GM19463 (cell line): ENCODE measurements around the gene GRAMD2A.
"Not testable (repeated sequence)": the region's sequence is repeated elsewhere in the genome, so short reads cannot be mapped to it uniquely, and the experiment has no call there.

ENCODE experiments used
- ATAC-seq: cut with Tn5 transposase; IDR thresholded peaks from one replicate; pipeline ENCODE4 v1.9.1; 2021; ENCODE audit warnings: mild to moderate bottlenecking, moderate library complexity; ENCODE audit not compliant: unreplicated experiment

GRAMD2A gene

GRCh38 chr15:72189250-72189902, 8.2 kb downstream of the GRAMD2A start:
- no peak for ATAC-seq

- no peak for ATAC-seq
Measured at GRCh38 chr15:72184165-72184811, 13.3 kb downstream of the GRAMD2A start.

- ATAC-seq, result no peak
Measured at GRCh38 chr15:72183781-72184164, 13.8 kb downstream of the GRAMD2A start.

DNA sequence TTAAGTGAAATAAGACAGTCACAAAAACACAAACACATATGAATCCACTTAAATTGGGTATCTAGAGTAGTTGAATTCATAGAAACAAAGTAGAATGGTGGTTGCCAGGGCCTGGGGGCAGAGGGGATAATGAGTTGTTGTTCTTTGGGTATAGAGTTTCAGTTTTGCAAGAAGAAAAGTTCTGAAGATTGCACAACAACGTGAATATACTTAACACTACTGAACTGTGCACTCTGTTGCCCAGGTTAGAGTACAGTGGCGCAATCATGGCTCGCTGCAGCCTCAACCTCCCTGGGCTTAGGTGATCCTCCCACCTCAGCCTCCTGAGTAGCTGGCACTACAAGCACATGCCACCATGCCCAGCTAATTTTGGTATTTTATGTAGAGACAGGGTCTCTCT, 14.9 kb downstream of the GRAMD2A start:
- ATAC-seq, result no peak

DNA sequence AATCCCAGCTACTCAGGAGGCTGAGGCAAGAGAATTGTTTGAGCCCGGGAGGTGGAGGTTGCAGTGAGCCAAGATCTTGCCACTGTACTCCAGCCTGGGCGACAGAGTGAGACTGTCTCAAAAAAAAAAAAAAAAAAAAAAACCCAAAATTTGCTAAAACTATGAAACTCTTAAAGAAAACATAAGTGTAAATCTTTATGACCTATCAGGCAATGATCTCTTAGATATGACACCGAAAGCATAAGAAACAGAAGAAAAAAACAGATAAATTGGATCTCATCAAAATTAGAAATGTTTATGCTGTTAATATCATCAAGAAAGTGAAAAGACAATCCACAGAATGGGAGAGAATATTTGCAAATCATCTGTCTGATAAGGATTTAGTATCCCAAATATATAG, 15.3 kb downstream of the GRAMD2A start:
- no peak for ATAC-seq

DNA sequence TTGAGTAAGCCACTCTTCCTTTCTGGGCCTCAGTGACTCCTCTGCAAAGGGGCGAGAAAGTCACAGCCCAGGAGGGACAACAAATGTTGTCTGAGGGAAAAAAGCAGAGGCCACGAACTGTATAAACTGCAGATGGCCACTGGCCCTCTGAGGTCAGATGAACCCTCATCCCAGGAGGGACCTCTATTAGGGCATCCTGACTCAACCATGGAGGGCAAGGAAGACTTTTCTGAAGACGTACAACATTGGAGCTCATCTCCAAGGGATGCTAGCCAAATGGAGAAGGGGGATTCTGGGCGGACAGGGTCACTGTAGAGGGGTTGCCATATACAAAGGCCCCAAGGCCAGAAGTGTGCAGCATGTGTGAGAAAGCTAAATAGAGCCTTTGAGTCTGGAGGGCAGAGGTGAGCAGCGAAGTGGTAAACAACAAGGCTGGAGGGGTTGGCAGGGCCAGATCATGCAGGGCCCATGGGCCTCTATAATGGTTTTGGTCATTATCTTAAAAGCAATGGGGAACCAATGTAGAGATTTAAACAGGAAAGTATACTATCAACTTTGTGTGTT, 16.7 kb downstream of the GRAMD2A start:
- ATAC-seq, result no peak

DNA sequence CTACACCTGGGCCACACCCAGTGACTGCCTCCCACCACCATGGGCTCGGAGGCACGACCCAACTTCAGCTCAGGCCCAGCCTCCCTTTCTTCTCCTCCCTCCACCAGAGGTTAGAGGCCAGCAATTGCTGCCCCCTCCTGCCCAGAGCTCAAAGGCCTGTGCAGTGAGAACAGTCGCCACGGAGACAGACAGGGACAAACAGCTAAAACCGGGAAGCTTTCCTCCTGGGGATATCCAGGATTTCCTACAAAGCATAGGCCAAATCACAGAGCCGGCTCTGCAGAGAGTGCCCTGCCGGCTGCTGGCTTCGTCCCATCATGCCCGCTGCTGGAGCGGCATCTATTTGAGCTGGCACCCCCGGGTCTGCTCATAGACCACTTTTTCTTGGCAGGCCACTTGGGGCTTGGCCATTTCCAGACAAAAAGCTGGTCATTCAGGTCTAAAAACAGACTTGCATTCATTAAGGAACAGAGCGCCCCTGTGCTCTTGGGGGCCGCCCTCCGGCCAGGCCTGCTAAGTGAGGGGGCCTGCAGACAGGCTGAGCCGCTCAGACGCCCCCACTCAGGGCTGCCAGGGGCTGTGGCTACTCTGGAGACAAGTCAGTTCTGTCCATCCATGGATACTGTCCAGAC, 17.5 kb downstream of the GRAMD2A start:
- no peak for ATAC-seq

DNA sequence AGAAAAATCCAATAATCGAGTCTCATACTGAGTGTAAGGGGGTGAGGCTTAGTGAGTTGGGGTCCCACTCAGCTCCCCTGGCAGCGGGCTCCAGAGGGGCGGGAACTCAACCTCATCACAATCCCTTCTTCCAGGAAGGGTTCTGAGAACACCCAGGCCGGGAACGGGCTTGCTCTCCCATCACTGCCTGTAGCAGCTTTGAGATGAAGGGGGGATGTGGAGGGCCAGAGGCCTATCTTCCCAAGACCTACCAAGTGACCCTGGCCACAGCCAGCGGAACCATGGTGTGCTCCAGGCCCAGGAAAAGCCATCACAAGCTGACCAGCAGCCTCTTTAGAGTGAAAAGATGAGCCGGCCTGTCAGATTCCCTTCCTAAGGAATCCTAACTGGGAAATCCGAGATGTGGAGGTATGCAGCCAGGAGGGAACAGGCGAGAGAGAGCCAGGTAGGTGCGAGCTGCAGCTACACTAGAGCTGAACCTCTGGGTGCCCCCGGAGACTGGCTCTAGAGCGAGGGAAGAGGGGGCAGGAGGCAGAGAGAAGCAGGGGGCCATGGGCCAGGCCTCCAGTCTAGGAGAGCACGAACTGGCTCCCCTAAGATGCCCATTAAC, 18.5 kb downstream of the GRAMD2A start:
- no peak for ATAC-seq

DNA sequence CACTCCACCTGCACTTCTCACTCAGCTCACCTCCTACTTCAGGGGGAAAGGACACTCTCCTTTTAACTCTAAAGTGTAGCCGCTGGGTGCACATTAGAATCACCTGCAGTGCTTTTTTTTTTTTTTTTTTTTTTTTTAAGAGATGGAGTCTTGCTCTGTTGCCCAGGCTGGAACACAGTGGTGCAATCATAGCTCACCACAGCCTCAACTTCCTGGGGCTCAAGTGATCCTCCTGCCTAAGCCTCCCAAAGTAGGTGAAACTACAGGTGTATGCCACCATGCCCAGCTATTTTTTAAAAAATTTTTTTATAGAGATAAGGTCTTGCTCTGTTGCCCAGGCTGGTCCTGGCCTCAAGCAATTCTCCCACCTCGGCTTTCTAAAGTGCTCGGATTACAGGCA, 20.8 kb downstream of the GRAMD2A start:
- ATAC-seq, result no peak

DNA sequence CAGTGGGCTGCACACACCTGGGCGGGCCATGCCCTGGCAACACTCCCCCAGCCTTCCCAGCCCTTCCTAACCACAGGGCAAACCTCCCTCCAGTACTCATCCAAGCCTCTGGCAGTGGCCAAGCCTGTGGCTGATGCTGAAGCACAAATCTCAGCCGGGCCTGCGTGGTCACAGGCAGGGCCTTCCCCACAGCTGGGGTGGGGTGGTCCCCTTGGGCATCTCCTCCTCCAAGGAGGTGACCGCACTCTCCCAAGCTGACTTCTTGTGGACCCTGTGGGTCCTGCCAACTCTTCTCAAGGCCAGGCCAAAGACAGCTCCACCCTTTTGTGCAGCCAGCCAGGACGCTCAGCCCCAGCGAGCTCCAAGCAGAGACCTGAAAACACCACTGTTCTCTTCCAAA, 21.4 kb downstream of the GRAMD2A start:
- no peak for ATAC-seq

- ATAC-seq, result no peak
Measured at GRCh38 chr15:72175186-72176044, 22.2 kb downstream of the GRAMD2A start.

- ATAC-seq, result no peak
Measured at GRCh38 chr15:72174551-72175165, 22.9 kb downstream of the GRAMD2A start.

DNA sequence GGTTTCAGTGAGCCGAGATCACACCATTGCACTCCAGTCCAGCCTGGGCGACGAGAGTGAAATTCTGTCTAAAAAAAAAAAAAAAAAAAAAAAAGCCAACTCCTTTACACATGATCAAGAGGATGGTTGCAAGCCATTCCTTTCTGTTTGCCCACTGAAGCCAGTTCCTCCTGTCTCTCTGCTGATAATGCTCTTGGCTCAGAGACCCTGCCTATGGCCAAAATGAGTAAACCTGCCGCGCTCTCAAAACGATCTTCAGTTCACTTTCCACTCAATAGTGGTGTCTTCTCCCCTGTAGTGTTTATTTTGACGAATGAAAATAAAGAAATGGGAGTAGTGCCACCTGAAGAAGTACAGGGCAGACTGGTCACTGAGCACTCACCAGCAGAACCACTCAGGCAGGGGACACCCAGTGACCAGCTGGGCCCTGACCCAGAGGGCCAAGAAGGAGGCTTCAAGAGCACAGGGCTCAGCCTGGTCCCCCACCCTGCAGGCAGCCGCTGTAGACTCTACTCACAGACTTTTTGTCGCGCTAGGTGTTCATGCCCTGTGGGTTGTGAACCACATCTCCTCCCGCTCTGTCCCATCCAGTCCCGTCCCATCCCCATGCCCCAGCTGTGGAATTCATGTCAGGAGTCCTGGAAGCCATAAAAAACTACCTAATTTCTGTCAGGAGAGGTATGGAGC, 23.6 kb downstream of the GRAMD2A start:
- no peak for ATAC-seq

DNA sequence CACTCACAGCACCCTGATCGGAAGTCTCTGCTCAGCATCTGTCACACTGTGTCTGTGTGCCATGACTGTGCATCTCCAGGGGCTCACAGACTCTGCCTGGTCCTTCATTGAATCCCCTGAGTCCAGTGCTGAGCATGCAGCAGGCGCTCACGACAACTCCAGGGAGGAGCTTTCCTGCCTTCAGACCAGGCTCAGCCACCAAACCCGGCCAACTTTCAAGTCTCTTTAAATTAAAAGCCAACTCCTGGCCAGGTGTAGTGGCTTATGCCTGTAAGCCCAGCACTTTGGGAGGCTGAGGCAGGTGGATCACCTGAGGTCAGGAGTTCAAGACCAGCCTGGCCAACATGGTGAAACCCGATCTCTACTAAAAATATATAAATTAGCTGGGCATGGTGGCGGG, 24.2 kb downstream of the GRAMD2A start:
- no peak for ATAC-seq

DNA sequence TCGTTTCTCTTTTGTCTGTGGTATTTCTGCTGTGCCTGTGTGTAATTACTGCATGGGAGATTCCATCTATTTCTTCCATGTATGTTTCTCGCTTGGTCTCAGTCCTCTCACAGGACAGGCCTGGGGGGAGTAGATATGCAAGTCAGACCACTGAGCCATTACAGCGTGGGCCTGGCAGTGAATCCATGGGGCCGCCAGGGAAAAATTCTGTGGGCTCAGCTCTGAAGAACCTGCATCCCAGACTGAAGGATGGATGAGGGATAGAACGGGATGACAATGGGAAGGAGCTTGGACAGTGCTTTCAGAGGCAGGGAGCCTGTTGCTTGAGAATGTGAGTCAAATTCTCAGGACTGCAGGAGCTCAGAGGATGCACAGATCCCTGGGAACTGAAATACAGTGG, 24.8 kb downstream of the GRAMD2A start:
- ATAC-seq, result no peak

GRCh38 chr15:72171978-72172377, 25.6 kb downstream of the GRAMD2A start:
- ATAC-seq, result not testable (repeated sequence)

GRCh38 chr15:72170691-72171090, 26.9 kb downstream of the GRAMD2A start:
- ATAC-seq, result no peak

DNA sequence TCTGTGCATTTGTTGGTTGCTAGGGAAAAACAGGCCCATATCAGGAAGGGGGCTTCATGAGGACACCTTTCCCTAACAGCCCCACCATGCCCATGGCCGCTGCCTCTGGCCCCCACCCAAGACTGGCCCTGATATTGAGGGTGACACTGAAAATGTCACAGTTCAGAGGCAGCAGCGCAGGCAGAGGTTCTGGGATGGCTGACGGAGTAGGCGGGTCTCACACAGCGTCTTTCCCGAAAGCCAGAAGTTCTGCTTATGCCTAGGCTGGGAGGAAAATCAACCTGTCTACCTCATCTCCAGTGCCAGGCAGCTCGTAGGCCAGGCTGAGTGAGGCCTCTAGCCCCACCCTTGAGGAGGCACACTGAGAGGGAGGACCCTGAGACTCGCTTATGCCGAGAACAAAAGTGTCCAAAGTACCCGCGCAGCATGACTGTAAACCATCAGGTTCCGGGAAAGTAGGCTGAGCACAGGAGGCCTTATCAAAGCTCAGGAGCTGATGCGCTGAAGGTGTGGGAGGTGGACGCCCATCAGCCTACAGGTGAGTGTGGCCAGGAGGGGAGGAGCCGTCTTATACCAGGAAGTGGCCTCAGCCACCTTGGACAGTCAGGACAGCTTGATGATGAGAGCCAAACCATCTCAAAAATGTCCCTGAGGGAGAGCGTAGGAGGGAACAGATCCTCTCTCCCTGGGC, 27.5 kb downstream of the GRAMD2A start:
- ATAC-seq, result no peak

DNA sequence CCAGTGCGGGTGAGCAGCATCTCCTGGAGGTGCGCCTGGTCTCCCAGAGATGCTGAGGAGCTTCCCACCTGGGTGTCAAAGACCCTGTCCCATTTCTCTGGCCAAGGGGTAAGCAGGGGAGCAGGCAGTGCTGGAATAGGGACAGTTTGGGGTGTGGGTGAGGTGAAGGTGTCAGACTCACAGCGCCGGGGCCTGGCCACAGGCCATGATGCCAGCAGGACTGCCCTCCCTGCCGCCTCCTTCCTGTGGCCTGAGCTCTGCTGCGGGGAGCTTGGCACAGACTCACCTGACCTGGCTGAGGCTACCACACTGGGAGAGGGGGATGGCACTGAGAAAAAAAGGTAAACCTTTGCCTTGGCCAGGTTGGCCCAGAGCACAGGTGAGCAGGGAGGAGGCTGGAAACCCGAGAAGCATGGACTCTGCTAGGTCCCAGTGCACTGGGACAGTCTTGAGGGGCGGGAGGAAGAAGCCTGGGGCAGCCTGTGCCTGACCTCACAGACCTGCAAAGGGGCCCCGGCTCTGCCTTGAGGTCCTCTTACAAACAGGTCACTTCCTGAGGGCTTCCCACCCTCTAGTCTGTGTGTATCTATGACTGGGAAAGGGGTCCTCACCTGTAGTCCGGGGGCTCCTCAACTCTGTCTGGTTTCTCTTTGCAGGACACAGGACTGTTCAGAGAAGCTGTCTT, 28.2 kb downstream of the GRAMD2A start:
- ATAC-seq, result no peak
